IMR-90 (cell line): ENCODE data around the gene ECM1. TPM values are rescaled to one million over a fixed set of nuclear protein-coding genes. Genes with fewer than 3 reads are reported as not detected.
A peak's percentile ranks its signal among the peaks of the same experiment; 100 is the strongest.

Experiments used
- ATAC-seq: fragments of 200-7000 bp; cut with Tn5 transposase; 2 replicates; pipeline ENCODE4 v1.9.1; 2020; ENCODE audit warnings: low read depth, mild to moderate bottlenecking, moderate library complexity
- BruUV-seq: library from RNA; stranded (reverse); fragments of 400-500 nt; replicated peaks from 2 replicates; lab custom pipeline; 2021; lab: Mats Ljungman, UMichigan
- CTCF ChIA-PET: fragments of 300-600 bp; formaldehyde crosslinking; extraction: SDS; loops from one replicate; lab custom pipeline; 2021; ENCODE audit warnings: antibody characterized with exemption; lab: Yijun Ruan, JAX
- POLR2A ChIA-PET: fragments of 300-600 bp; sonication (Branson Sonifier 250); formaldehyde crosslinking; loops from one replicate; lab custom pipeline; 2022; ENCODE audit warnings: antibody characterized with exemption; ENCODE audit not compliant: unreplicated experiment; lab: Charles Lee
- DNase-seq: peaks from one replicate; pipeline ENCODE4 v3.0.0; 2013
- H2AFZ ChIP-seq: replicated peaks from 2 replicates; pipeline ENCODE3; 2013; ENCODE audit warnings: low read length, mild to moderate bottlenecking; ENCODE audit not compliant: poor library complexity
- H2AK5ac ChIP-seq: 2 replicates; pipeline ENCODE4 v1.6.1; 2013; ENCODE audit warnings: low read depth, low read length, inconsistent platforms
- H2AK9ac ChIP-seq: replicated peaks from 2 replicates; pipeline ENCODE3; 2013; ENCODE audit warnings: mild to moderate bottlenecking, low read depth, low read length, moderate library complexity; ENCODE audit not compliant: poor library complexity
- H2BK120ac ChIP-seq: 2 replicates; pipeline ENCODE4 v1.6.1; 2013; ENCODE audit warnings: low read depth, low read length, inconsistent platforms
- H2BK15ac ChIP-seq: 3 replicates; pipeline ENCODE4 v1.6.1; 2013; ENCODE audit warnings: low read depth, low read length, inconsistent platforms
- H2BK20ac ChIP-seq: 2 replicates; pipeline ENCODE4 v1.6.1; 2013; ENCODE audit warnings: low read depth, mild to moderate bottlenecking, inconsistent platforms, low read length, moderate library complexity
- H2BK5ac ChIP-seq: 2 replicates; pipeline ENCODE4 v1.6.1; 2013; ENCODE audit warnings: mild to moderate bottlenecking, low read depth, low read length, inconsistent platforms; ENCODE audit not compliant: poor library complexity, severe bottlenecking
- H3K14ac ChIP-seq: replicated peaks from 2 replicates; pipeline ENCODE4 v1.6.1; 2013; ENCODE audit warnings: low read depth, low read length, inconsistent platforms
- H3K18ac ChIP-seq: 2 replicates; pipeline ENCODE4 v1.6.1; 2013; ENCODE audit warnings: low read depth, low read length, control low read depth
- H3K23ac ChIP-seq: 2 replicates; pipeline ENCODE4 v1.6.1; 2013; ENCODE audit warnings: low read depth, low read length, inconsistent platforms
- H3K27ac ChIP-seq: 2 replicates; pipeline ENCODE4 v1.5.1; 2013; ENCODE audit warnings: mild to moderate bottlenecking, control low read depth, low read length; ENCODE audit not compliant: insufficient read depth
- H3K27me3 ChIP-seq: 2 replicates; pipeline ENCODE4 v1.6.1; 2013; ENCODE audit warnings: low read length; ENCODE audit not compliant: control insufficient read depth, insufficient read depth
- H3K36me3 ChIP-seq: 2 replicates; pipeline ENCODE4 v1.6.1; 2013; ENCODE audit warnings: low read length, mixed read lengths; ENCODE audit not compliant: control insufficient read depth, insufficient read depth
- H3K4ac ChIP-seq: 2 replicates; pipeline ENCODE4 v1.6.1; 2013; ENCODE audit warnings: low read depth, low read length, inconsistent platforms
- H3K4me1 ChIP-seq: 2 replicates; pipeline ENCODE4 v1.6.1; 2013; ENCODE audit warnings: low read length, mixed read lengths; ENCODE audit not compliant: control insufficient read depth, insufficient read depth
- H3K4me2 ChIP-seq: 2 replicates; pipeline ENCODE4 v1.6.1; 2013; ENCODE audit warnings: low read depth, mild to moderate bottlenecking, control low read depth, low read length, moderate library complexity
- H3K4me3 ChIP-seq: 2 replicates; pipeline ENCODE4 v1.5.1; 2013; ENCODE audit warnings: low read depth, mild to moderate bottlenecking, control low read depth, low read length, moderate library complexity; ENCODE audit not compliant: insufficient read depth
- H3K56ac ChIP-seq: 2 replicates; pipeline ENCODE4 v1.6.1; 2013; ENCODE audit warnings: low read length, inconsistent platforms; ENCODE audit not compliant: insufficient read depth; ENCODE audit errors: extremely low read depth
- H3K79me1 ChIP-seq, 2 experiments: 2 replicates each; pipeline ENCODE4 v1.6.1; 2013; ENCODE audit warnings: low read length in 2 of 2, inconsistent platforms in 1 of 2, low read depth in 1 of 2
- H3K9ac ChIP-seq: 2 replicates; pipeline ENCODE4 v1.6.1; 2013; ENCODE audit warnings: low read depth, low read length, control low read depth
- H3K9me1 ChIP-seq: 2 replicates; pipeline ENCODE4 v1.6.1; 2013; ENCODE audit warnings: low read length, inconsistent platforms; ENCODE audit not compliant: insufficient read depth
- H3K9me3 ChIP-seq: 2 replicates; pipeline ENCODE4 v1.6.1; 2013; ENCODE audit warnings: low read length; ENCODE audit not compliant: control insufficient read depth, insufficient read depth
- H4K20me1 ChIP-seq: 2 replicates; pipeline ENCODE4 v1.6.1; 2013; ENCODE audit warnings: low read length, inconsistent platforms; ENCODE audit not compliant: insufficient read depth
- H4K5ac ChIP-seq: 2 replicates; pipeline ENCODE4 v1.6.1; 2013; ENCODE audit warnings: mild to moderate bottlenecking, low read depth, low read length, control low read depth
- H4K8ac ChIP-seq, 2 experiments: 2 replicates each; pipeline ENCODE4 v1.6.1; 2013; ENCODE audit warnings: low read depth in 2 of 2, low read length in 2 of 2, control low read depth in 1 of 2, inconsistent platforms in 1 of 2
- H4K91ac ChIP-seq: 2 replicates; pipeline ENCODE4 v1.6.1; 2013; ENCODE audit warnings: low read depth, low read length, inconsistent platforms; ENCODE audit not compliant: insufficient read depth
- BHLHE40 ChIP-seq: fragments of 150-350 bp; IDR thresholded peaks from 2 replicates; pipeline ENCODE4 v1.6.1; 2016; ENCODE audit warnings: mild to moderate bottlenecking, low read depth, low read length
- CEBPB ChIP-seq: IDR thresholded peaks from 2 replicates; pipeline ENCODE4 v1.6.1; 2012; ENCODE audit warnings: low read depth, low read length, improper control_type of control experiment
- CHD1 ChIP-seq: IDR thresholded peaks from 2 replicates; pipeline ENCODE4 v1.6.1; 2012; ENCODE audit warnings: low read depth, low read length, improper control_type of control experiment
- CTCF ChIP-seq: conservative IDR thresholded peaks from 2 replicates; pipeline ENCODE4 v1.5.1; 2012; ENCODE audit warnings: mild to moderate bottlenecking, low read depth, low read length, improper control_type of control experiment
- ELK1 ChIP-seq: fragments of 150-350 bp; IDR thresholded peaks from 2 replicates; pipeline ENCODE4 v1.6.1; 2016; ENCODE audit warnings: low read depth, mild to moderate bottlenecking, low read length, moderate library complexity, borderline replicate concordance
- FOS ChIP-seq: fragments of 150-350 bp; IDR thresholded peaks from 2 replicates; pipeline ENCODE4 v1.6.1; 2016; ENCODE audit warnings: low read depth, low read length
- MAFK ChIP-seq: IDR thresholded peaks from 2 replicates; pipeline ENCODE4 v1.6.1; 2012; ENCODE audit warnings: low read depth, low read length, improper control_type of control experiment
- MAZ ChIP-seq: IDR thresholded peaks from 2 replicates; pipeline ENCODE4 v1.6.1; 2012; ENCODE audit warnings: low read depth, mild to moderate bottlenecking, low read length, improper control_type of control experiment, moderate library complexity, borderline replicate concordance
- MXI1 ChIP-seq: IDR thresholded peaks from 2 replicates; pipeline ENCODE4 v1.6.1; 2012; ENCODE audit warnings: low read depth, mild to moderate bottlenecking, low read length, moderate library complexity, borderline replicate concordance
- NFE2L2 ChIP-seq: fragments of 150-350 bp; IDR thresholded peaks from 2 replicates; pipeline ENCODE4 v1.6.1; 2016; ENCODE audit warnings: low read depth, mild to moderate bottlenecking, low read length
- POLR2A ChIP-seq: IDR thresholded peaks from 2 replicates; pipeline ENCODE4 v1.6.1; 2012; ENCODE audit warnings: mild to moderate bottlenecking, low read depth, low read length
- RAD21 ChIP-seq: IDR thresholded peaks from 2 replicates; pipeline ENCODE4 v1.6.1; 2012; ENCODE audit warnings: low read length, improper control_type of control experiment
- RCOR1 ChIP-seq: IDR thresholded peaks from 2 replicates; pipeline ENCODE4 v1.6.1; 2012; ENCODE audit warnings: mild to moderate bottlenecking, low read length, improper control_type of control experiment; ENCODE audit not compliant: insufficient replicate concordance
- RFX5 ChIP-seq: IDR thresholded peaks from 2 replicates; pipeline ENCODE4 v1.8.0; 2012; ENCODE audit warnings: low read depth, mild to moderate bottlenecking, low read length, moderate library complexity
- SMC3 ChIP-seq: fragments of 150-350 bp; IDR thresholded peaks from 2 replicates; pipeline ENCODE4 v1.6.1; 2016; ENCODE audit warnings: low read depth, mild to moderate bottlenecking, antibody characterized with exemption, low read length, moderate library complexity
- WGBS, 2 experiments: methylation state at CpG; one replicate each; pipeline versions ENCODE4 v1.1.5 to v1.1.7; 2013; ENCODE audit warnings: missing lambda C conversion rate in 2 of 2; ENCODE audit not compliant: insufficient read length in 1 of 2; ENCODE audit errors: extremely low coverage in 2 of 2; 5-methylcytosine and 5-hydroxymethylcytosine counted together
- dilution Hi-C: fragments of 300-500 bp; cut with HindIII; formaldehyde crosslinking; loops from one replicate; pipeline ENCODE4 v1.14.3; 2018; ENCODE audit warnings: low sequenced_read_pairs; ENCODE audit not compliant: unreplicated experiment
- in situ Hi-C: fragments of 300-500 bp; cut with MboI; formaldehyde crosslinking; loops from 3 replicates; pipeline ENCODE4 v1.14.3; 2019; ENCODE audit warnings: low sequenced_read_pairs, inconsistent platforms, mixed read lengths
- intact Hi-C: fragments of 100-400 bp; cut with micrococcal nuclease; formaldehyde crosslinking; loops from 2 replicates; pipeline ENCODE4 v1.10.0; 2022
- polyA plus RNA-seq, 3 experiments: library from polyadenylated mRNA; depleted of rRNA; stranded (reverse); fragments of >200 nt; gene quantifications; 2 replicates each; pipeline ENCODE4 v1.2.3, GENCODE V29; 2012; ENCODE audit warnings: low replicate concordance in 1 of 3
- total RNA-seq: library from RNA; depleted of rRNA; stranded (reverse); fragments of >200 nt; gene quantifications from 2 replicates; pipeline ENCODE4 v1.2.3, GENCODE V29; 2012
- TF ChIP-seq, protein P1 (sequence below): fragments of 150-350 bp; IDR thresholded peaks from 2 replicates; pipeline ENCODE4 v1.6.1; 2017; ENCODE audit warnings: mild to moderate bottlenecking, antibody characterized with exemption, low read length, low read depth

ECM1 gene
- total and polyA plus RNA-seq, 2 of the 4 experiments (the other 2 are of a cell fraction) = 20.1 to 230 TPM

- peaks cover 33% of the 10 kb centered on the region for H3K4me1 ChIP-seq
- no peak overlapping the region for H3K4me2 ChIP-seq
- dilution Hi-C loops (no loop called here), intact Hi-C loops (loop anchor here (10.0 kb wide), 1 partner anchor 169 kb away; the partner anchor contains the start of gene RPRD2), in situ Hi-C loops (no loop called here)
- no peak overlapping the region for H4K91ac ChIP-seq
- no peak overlapping the region for H4K8ac ChIP-seq
- H3K56ac ChIP-seq = no peak overlapping the region
- no peaks in the 10 kb centered on the region for H3K9me3 ChIP-seq
- no peak overlapping the region for H2BK120ac ChIP-seq
- H3K14ac ChIP-seq = no peak overlapping the region
- TF ChIP-seq SMC3 = no peak
- TF ChIP-seq MAZ = no peak
- no peak for TF ChIP-seq RAD21
- TF ChIP-seq POLR2A = no peak
- TF ChIP-seq CEBPB = no peak
- TF ChIP-seq RFX5 = no peak
- no peak for TF ChIP-seq BHLHE40
- TF ChIP-seq ELK1 = no peak
- no peak for TF ChIP-seq NFE2L2
- TF ChIP-seq MAFK = no peak
- no peak for TF ChIP-seq CTCF
- TF ChIP-seq MXI1 = no peak
- TF ChIP-seq FOS = no peak
- no peak for TF ChIP-seq CHD1
- TF ChIP-seq RCOR1 = no peak
- TF ChIP-seq, protein P1, sequence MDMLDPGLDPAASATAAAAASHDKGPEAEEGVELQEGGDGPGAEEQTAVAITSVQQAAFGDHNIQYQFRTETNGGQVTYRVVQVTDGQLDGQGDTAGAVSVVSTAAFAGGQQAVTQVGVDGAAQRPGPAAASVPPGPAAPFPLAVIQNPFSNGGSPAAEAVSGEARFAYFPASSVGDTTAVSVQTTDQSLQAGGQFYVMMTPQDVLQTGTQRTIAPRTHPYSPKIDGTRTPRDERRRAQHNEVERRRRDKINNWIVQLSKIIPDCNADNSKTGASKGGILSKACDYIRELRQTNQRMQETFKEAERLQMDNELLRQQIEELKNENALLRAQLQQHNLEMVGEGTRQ = no peak
- no peak overlapping the region for H2AK9ac ChIP-seq
- 85% methylated on average over 5 of the region's 6 CpGs; no CpG with 5 or more reads in 1 of the 2 experiments for WGBS, 2 experiments
- no peak overlapping the region for H4K5ac ChIP-seq
- no peak overlapping the region for H2BK5ac ChIP-seq
- ATAC-seq = no peak
- DNase-seq = no peak
- BruUV-seq = no TSS peak
- H2BK20ac ChIP-seq = no peak overlapping the region
- no peak overlapping the region for H3K27ac ChIP-seq
- peaks cover 0 to 6% of the 10 kb centered on the region in 2 experiments; a peak in 1 of 4 replicates for H3K79me1 ChIP-seq
- no peak overlapping the region for H3K23ac ChIP-seq
- ChIA-PET POLR2A (no interaction called here), CTCF (no interaction called here)
- no peak overlapping the region for H2BK15ac ChIP-seq
- peak overlapping the region; percentile 11; the same call in 1 of the 2 replicates for H2AK5ac ChIP-seq
- H3K9ac ChIP-seq = no peak overlapping the region
- no peak overlapping the region for H3K4me3 ChIP-seq
- no peaks in the 10 kb centered on the region for H4K20me1 ChIP-seq
- no peaks in the 10 kb centered on the region for H3K27me3 ChIP-seq
- no peak overlapping the region for H3K18ac ChIP-seq
- peaks cover 23% of the 10 kb centered on the region for H3K9me1 ChIP-seq
- no peaks in the 10 kb centered on the region for H3K36me3 ChIP-seq
- no peak overlapping the region for H2AFZ ChIP-seq
- no peak overlapping the region for H3K4ac ChIP-seq
These were observed 26.1 kb downstream of the ECM1 start for GRCh38 chr1:150534002-150534401.
